ENCODE data around the gene STK35. TPM values are rescaled to one million over a fixed set of nuclear protein-coding genes. Genes with fewer than 3 reads are reported as not detected.

STK35 gene
- total RNA-seq, 1 donor from 2014 or later = 14.5 TPM

- no peaks in the 10 kb centered on the region for H3K9me3 Mint-ChIP-seq (ENCODE audit: low read depth)
- H3K4me3 Mint-ChIP-seq (ENCODE audit: unreplicated experiment) = no peak overlapping the region
- peaks cover 8% of the 10 kb centered on the region for H3K4me1 Mint-ChIP-seq (ENCODE audit: low read depth)
- H3K27me3 Mint-ChIP-seq (ENCODE audit: low read depth) = no peaks in the 10 kb centered on the region
- no peak for TF ChIP-seq CTCF (IDR thresholded peaks at IDR 0.05)
- peaks cover 8% of the 10 kb centered on the region for H3K36me3 Mint-ChIP-seq (ENCODE audit: low read depth)
- H3K27ac Mint-ChIP-seq (ENCODE audit: unreplicated experiment) = no peak overlapping the region
- no peak for DNase-seq (ENCODE audit: low spot score)
Observed at GRCh38 chr20:2144850-2145249, 43.2 kb downstream of the STK35 start.

- Mint-ChIP-seq H3K36me3 (ENCODE audit: low read depth) (peaks cover 8% of the 10 kb centered on the region), H3K27me3 (ENCODE audit: low read depth) (no peaks in the 10 kb centered on the region), H3K4me3 (ENCODE audit: unreplicated experiment) (no peak overlapping the region), H3K27ac (ENCODE audit: unreplicated experiment) (no peak overlapping the region), H3K4me1 (ENCODE audit: low read depth) (peaks cover 8% of the 10 kb centered on the region), H3K9me3 (ENCODE audit: low read depth) (no peaks in the 10 kb centered on the region)
- no peak for TF ChIP-seq CTCF (IDR thresholded peaks at IDR 0.05)
- DNase-seq (ENCODE audit: low spot score) = no peak
Observed at GRCh38 chr20:2145376-2145775, 43.7 kb downstream of the STK35 start.

GRCh38 chr20:2146080-2146867, 44.6 kb downstream of the STK35 start:
- no peak for DNase-seq (ENCODE audit: low spot score)
- TF ChIP-seq CTCF (IDR thresholded peaks at IDR 0.05) = no peak
- Mint-ChIP-seq H3K36me3 (ENCODE audit: low read depth) (peaks cover 8% of the 10 kb centered on the region), H3K4me3 (ENCODE audit: unreplicated experiment) (no peak overlapping the region), H3K27ac (ENCODE audit: unreplicated experiment) (no peak overlapping the region), H3K27me3 (ENCODE audit: low read depth) (no peaks in the 10 kb centered on the region), H3K4me1 (ENCODE audit: low read depth) (peaks cover 4% of the 10 kb centered on the region), H3K9me3 (ENCODE audit: low read depth) (no peaks in the 10 kb centered on the region)

GRCh38 chr20:2149507-2149906, 47.9 kb downstream of the STK35 start:
- Mint-ChIP-seq H3K9me3 (ENCODE audit: low read depth) (no peaks in the 10 kb centered on the region), H3K27ac (ENCODE audit: unreplicated experiment) (no peak overlapping the region), H3K4me3 (ENCODE audit: unreplicated experiment) (no peak overlapping the region), H3K4me1 (ENCODE audit: low read depth) (peaks cover 13% of the 10 kb centered on the region), H3K27me3 (ENCODE audit: low read depth) (no peaks in the 10 kb centered on the region), H3K36me3 (ENCODE audit: low read depth) (peaks cover 8% of the 10 kb centered on the region)
- no peak for DNase-seq (ENCODE audit: low spot score)
- no peak for TF ChIP-seq CTCF (IDR thresholded peaks at IDR 0.05)

GRCh38 chr20:2150660-2151059, 49.0 kb downstream of the STK35 start:
- no peak overlapping the region for H3K27ac Mint-ChIP-seq (ENCODE audit: unreplicated experiment)
- DNase-seq (ENCODE audit: low spot score) = no peak

More at GRCh38 chr20:2150660-2151059, 49.0 kb downstream of the STK35 start:
- TF ChIP-seq CTCF (IDR thresholded peaks at IDR 0.05) = no peak
- peaks cover 13% of the 10 kb centered on the region for H3K4me1 Mint-ChIP-seq (ENCODE audit: low read depth)
- H3K27me3 Mint-ChIP-seq (ENCODE audit: low read depth) = no peaks in the 10 kb centered on the region
- no peaks in the 10 kb centered on the region for H3K9me3 Mint-ChIP-seq (ENCODE audit: low read depth)
- peaks cover 8% of the 10 kb centered on the region for H3K36me3 Mint-ChIP-seq (ENCODE audit: low read depth)
- no peak overlapping the region for H3K4me3 Mint-ChIP-seq (ENCODE audit: unreplicated experiment)
